ENCODE measurements around the gene SREK1. TPM values are rescaled to one million over a fixed set of nuclear protein-coding genes. Genes with fewer than 3 reads are reported as not detected.
"Not testable (repeated sequence)": the region's sequence is repeated elsewhere in the genome, so short reads cannot be mapped to it uniquely, and the experiment has no call there.

Gene SREK1
- total RNA-seq, 4 donors from 2014 or later = 63.1 to 182 (median 67.8) TPM

DNA sequence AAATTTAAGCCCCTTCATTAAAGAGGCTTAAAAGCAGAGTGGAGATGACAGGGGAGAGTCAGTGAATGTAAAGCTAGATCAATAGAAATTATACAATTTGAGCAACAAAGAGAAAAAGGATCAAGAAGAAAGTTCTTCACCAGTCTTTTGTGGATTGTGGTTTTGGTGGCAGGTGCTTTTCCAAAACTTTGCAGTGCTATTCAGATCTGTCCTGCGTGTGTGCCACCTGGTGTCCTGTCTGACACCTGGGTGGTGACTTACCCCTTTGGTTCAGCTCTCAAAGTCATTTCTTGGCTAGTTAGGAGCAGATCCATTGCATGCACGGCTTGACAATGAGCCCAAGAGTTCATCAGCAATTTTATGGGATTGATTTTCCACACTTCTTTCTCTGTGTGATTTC is 69.4 kb downstream of the SREK1 start:
- 66% methylated on average over 2 of the region's 2 CpGs for WGBS
- Histone ChIP-seq H3K36me3 (no peaks in the 10 kb centered on the region), H3K27ac (no peak overlapping the region)

GRCh38 chr5:66222455-66222854 is 78.4 kb downstream of the SREK1 start:
- no peaks in the 10 kb centered on the region for H3K36me3 ChIP-seq
- H3K4me1 ChIP-seq = no peaks in the 10 kb centered on the region
- H3K9me3 ChIP-seq = no peaks in the 10 kb centered on the region
- no peak for DNase-seq (ENCODE audit: low spot score in 2 of 2)
- 67% methylated on average over 1 of the region's 5 CpGs for WGBS
- no peak overlapping the region for H3K27ac ChIP-seq
- H3K27me3 ChIP-seq = no peaks in the 10 kb centered on the region
- TF ChIP-seq EP300 (IDR thresholded peaks at IDR 0.05) = no peak
- no peak for TF ChIP-seq POLR2A (IDR thresholded peaks at IDR 0.05)
- TF ChIP-seq CTCF (IDR thresholded peaks at IDR 0.05) = no peak
- no peak for TF ChIP-seq POLR2AphosphoS5 (IDR thresholded peaks at IDR 0.05)
- no peak overlapping the region for H3K4me3 ChIP-seq

More for the DNA sequence above, 69.4 kb downstream of the SREK1 start:
- Histone ChIP-seq H3K4me3 (no peak overlapping the region), H3K9me3 (no peaks in the 10 kb centered on the region), H3K4me1 (peaks cover 7% of the 10 kb centered on the region), H3K27me3 (no peaks in the 10 kb centered on the region)
- DNase-seq (ENCODE audit: low spot score in 2 of 2) = no peak
- TF ChIP-seq POLR2A (IDR thresholded peaks at IDR 0.05) = no peak
- TF ChIP-seq EP300 (IDR thresholded peaks at IDR 0.05) = no peak
- TF ChIP-seq POLR2AphosphoS5 (IDR thresholded peaks at IDR 0.05) = no peak
- TF ChIP-seq CTCF (IDR thresholded peaks at IDR 0.05) = no peak

GRCh38 chr5:66222896-66223295 is 78.8 kb downstream of the SREK1 start:
- not testable (repeated sequence) for H3K4me3 ChIP-seq; H3K36me3 ChIP-seq; H3K27me3 ChIP-seq; DNase-seq (ENCODE audit: low spot score in 2 of 2); H3K4me1 ChIP-seq; H3K27ac ChIP-seq; H3K9me3 ChIP-seq
- WGBS = 74% methylated on average over 4 of the region's 4 CpGs

DNA sequence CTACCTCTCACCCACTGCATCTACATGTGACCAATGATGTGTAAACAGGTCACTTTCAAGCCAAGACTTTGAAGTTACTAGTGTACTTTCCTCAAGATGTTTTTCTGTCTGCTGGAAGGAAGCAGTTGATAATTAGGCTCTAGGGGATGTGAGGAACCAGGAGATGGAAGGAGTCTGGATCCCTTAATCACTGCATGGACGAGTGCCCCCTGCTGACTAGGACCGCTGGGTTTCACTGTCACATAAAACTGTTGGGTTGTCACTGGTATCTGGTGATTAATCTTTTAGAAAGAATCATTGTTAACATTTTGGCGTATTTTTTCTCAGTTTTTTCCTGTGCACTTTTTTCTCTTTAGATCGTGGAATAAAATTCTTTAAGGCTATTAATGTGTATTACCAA is 79.5 kb downstream of the SREK1 start:
- Histone ChIP-seq H3K36me3 (no peaks in the 10 kb centered on the region), H3K9me3 (no peaks in the 10 kb centered on the region), H3K4me1 (no peaks in the 10 kb centered on the region), H3K27ac (no peak overlapping the region), H3K4me3 (no peak overlapping the region), H3K27me3 (no peaks in the 10 kb centered on the region)
- TF ChIP-seq EP300 (IDR thresholded peaks at IDR 0.05) = no peak
- no peak for TF ChIP-seq POLR2A (IDR thresholded peaks at IDR 0.05)
- TF ChIP-seq POLR2AphosphoS5 (IDR thresholded peaks at IDR 0.05) = no peak
- no peak for TF ChIP-seq CTCF (IDR thresholded peaks at IDR 0.05)
- WGBS = 58% methylated on average over 4 of the region's 4 CpGs
- DNase-seq (ENCODE audit: low spot score in 2 of 2) = no peak

- WGBS = 89% methylated on average over 3 of the region's 3 CpGs
- Histone ChIP-seq H3K4me3 (no peak overlapping the region), H3K27ac (no peak overlapping the region), H3K36me3 (no peaks in the 10 kb centered on the region), H3K4me1 (no peaks in the 10 kb centered on the region), H3K27me3 (no peaks in the 10 kb centered on the region), H3K9me3 (no peaks in the 10 kb centered on the region)
- DNase-seq (ENCODE audit: low spot score in 2 of 2) = no peak
- TF ChIP-seq POLR2A (IDR thresholded peaks at IDR 0.05) = no peak
- TF ChIP-seq POLR2AphosphoS5 (IDR thresholded peaks at IDR 0.05) = no peak
- TF ChIP-seq EP300 (IDR thresholded peaks at IDR 0.05) = no peak
- TF ChIP-seq CTCF (IDR thresholded peaks at IDR 0.05) = no peak
These were observed 80.2 kb downstream of the SREK1 start for GRCh38 chr5:66224274-66224673.
